ENCODE measurements around the gene BCL7C. TPM values are rescaled to one million over a fixed set of nuclear protein-coding genes. Genes with fewer than 3 reads are reported as not detected.
A peak's percentile ranks its signal among the peaks of the same experiment; 100 is the strongest.

Gene BCL7C
- total and polyA plus RNA-seq, 10 of the 15 experiments (the other 5 are each of a cell fraction or from before 2014, with no cell fraction given), result 1.1 to 30.5 (median 13.7) TPM

DNA sequence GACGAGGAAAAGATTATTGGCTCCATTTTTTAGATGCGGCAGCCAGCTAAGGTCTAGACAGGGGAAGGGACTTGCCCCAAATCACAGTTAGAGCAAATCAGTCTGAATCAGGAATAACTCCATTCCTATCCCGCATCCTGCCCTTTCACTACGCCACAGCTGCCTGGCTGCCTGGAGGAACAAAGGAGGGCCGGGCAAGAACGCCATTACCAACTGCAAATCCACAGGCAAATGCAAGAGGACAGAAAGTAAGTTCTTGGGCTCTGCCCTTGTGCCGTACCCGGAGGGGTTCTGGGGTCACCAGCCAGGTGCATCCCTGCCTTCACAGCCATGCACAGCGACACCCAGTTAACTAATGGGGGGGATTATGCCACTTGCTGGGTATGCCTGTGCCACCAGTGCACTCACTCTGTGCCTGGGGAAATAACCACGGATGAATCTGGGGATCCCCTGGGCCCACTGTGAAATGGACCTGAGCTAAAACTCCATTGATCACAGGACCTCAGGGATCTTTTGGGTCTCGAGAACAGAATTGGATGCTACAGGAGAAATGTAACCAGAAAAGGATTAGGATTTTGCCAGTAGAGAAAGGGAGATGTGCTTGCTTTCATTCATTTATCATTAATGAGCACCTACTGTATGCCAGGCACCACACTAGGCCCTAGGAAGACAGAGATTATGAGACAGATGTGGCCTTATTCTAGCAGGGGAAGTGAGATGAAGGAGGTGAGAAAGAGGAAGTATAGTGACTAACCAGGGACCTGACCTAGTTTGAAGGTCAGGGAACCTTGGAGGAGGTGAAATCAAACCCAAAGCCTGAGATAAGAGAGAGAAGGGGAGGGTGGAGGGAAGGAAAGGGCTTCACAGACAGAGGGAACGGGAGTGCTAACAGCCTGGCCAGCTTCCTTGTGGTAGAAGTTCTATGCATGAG lies 17.7 kb downstream of the BCL7C start (continued):
- TF ChIP-seq, protein P1, sequence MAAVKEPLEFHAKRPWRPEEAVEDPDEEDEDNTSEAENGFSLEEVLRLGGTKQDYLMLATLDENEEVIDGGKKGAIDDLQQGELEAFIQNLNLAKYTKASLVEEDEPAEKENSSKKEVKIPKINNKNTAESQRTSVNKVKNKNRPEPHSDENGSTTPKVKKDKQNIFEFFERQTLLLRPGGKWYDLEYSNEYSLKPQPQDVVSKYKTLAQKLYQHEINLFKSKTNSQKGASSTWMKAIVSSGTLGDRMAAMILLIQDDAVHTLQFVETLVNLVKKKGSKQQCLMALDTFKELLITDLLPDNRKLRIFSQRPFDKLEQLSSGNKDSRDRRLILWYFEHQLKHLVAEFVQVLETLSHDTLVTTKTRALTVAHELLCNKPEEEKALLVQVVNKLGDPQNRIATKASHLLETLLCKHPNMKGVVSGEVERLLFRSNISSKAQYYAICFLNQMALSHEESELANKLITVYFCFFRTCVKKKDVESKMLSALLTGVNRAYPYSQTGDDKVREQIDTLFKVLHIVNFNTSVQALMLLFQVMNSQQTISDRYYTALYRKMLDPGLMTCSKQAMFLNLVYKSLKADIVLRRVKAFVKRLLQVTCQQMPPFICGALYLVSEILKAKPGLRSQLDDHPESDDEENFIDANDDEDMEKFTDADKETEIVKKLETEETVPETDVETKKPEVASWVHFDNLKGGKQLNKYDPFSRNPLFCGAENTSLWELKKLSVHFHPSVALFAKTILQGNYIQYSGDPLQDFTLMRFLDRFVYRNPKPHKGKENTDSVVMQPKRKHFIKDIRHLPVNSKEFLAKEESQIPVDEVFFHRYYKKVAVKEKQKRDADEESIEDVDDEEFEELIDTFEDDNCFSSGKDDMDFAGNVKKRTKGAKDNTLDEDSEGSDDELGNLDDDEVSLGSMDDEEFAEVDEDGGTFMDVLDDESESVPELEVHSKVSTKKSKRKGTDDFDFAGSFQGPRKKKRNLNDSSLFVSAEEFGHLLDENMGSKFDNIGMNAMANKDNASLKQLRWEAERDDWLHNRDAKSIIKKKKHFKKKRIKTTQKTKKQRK (IDR thresholded peaks at IDR 0.05; ENCODE audit: low read depth, low read length), result no peak
- TF ChIP-seq ASH2L (IDR thresholded peaks at IDR 0.05; ENCODE audit: borderline replicate concordance, low read depth) (no peak), IKZF2 (IDR thresholded peaks at IDR 0.05) (peak; percentile 75 to 79), IKZF1 (conservative IDR thresholded peaks at IDR 0.05) (peak; percentile 77; the same call in 1 of the 2 replicates), TCF12 (IDR thresholded peaks at IDR 0.05; ENCODE audit: low read depth, low read length) (no peak), RUNX3 (IDR thresholded peaks at IDR 0.05; ENCODE audit: low read length) (peak; percentile 42; the same call in 1 of the 2 replicates), DPF2 (IDR thresholded peaks at IDR 0.05) (peak; percentile 79), SMARCA5 (IDR thresholded peaks at IDR 0.05) (peak; percentile 62; the same call in 1 of the 2 replicates), EED (IDR thresholded peaks at IDR 0.05; ENCODE audit: low read depth) (peak; percentile 57; the same call in 1 of the 2 replicates), PML (IDR thresholded peaks at IDR 0.05; ENCODE audit: low read length) (0 out of 2 replicates have a peak, but pooled peaks have one; percentile 46), NR2F1 (conservative IDR thresholded peaks at IDR 0.05) (peak; percentile 94), ESRRA (IDR thresholded peaks at IDR 0.05; ENCODE audit: low read length) (peak; percentile 98), WRNIP1 (IDR thresholded peaks at IDR 0.05; ENCODE audit: borderline replicate concordance, low read depth, low read length) (peak; percentile 56; the same call in 1 of the 2 replicates), NFIC (IDR thresholded peaks at IDR 0.05; ENCODE audit: low read depth, low read length) (0 out of 2 replicates have a peak, but pooled peaks have one; percentile 55), POLR2AphosphoS5 (IDR thresholded peaks at IDR 0.05; ENCODE audit: low read length) (peak; percentile 65), NBN (IDR thresholded peaks at IDR 0.05) (peak; percentile 84), MEF2A (IDR thresholded peaks at IDR 0.05; ENCODE audit: insufficient read depth, low read depth, low read length) (peak; percentile 30; the same call in 1 of the 2 replicates), HDGF (IDR thresholded peaks at IDR 0.05) (peak; percentile 80), POLR2AphosphoS2 (IDR thresholded peaks at IDR 0.05; ENCODE audit: low read depth, low read length) (no peak), LARP7 (IDR thresholded peaks at IDR 0.05) (peak; percentile 68; the same call in 1 of the 2 replicates), NR2C1 (IDR thresholded peaks at IDR 0.05) (0 out of 2 replicates have a peak, but pooled peaks have one; percentile 28), ZSCAN29 (IDR thresholded peaks at IDR 0.05) (no peak), FOXM1 (IDR thresholded peaks at IDR 0.05; ENCODE audit: low read depth, low read length) (0 out of 2 replicates have a peak, but pooled peaks have one; percentile 14)
- TF ChIP-seq, protein P2, sequence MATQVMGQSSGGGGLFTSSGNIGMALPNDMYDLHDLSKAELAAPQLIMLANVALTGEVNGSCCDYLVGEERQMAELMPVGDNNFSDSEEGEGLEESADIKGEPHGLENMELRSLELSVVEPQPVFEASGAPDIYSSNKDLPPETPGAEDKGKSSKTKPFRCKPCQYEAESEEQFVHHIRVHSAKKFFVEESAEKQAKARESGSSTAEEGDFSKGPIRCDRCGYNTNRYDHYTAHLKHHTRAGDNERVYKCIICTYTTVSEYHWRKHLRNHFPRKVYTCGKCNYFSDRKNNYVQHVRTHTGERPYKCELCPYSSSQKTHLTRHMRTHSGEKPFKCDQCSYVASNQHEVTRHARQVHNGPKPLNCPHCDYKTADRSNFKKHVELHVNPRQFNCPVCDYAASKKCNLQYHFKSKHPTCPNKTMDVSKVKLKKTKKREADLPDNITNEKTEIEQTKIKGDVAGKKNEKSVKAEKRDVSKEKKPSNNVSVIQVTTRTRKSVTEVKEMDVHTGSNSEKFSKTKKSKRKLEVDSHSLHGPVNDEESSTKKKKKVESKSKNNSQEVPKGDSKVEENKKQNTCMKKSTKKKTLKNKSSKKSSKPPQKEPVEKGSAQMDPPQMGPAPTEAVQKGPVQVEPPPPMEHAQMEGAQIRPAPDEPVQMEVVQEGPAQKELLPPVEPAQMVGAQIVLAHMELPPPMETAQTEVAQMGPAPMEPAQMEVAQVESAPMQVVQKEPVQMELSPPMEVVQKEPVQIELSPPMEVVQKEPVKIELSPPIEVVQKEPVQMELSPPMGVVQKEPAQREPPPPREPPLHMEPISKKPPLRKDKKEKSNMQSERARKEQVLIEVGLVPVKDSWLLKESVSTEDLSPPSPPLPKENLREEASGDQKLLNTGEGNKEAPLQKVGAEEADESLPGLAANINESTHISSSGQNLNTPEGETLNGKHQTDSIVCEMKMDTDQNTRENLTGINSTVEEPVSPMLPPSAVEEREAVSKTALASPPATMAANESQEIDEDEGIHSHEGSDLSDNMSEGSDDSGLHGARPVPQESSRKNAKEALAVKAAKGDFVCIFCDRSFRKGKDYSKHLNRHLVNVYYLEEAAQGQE (IDR thresholded peaks at IDR 0.05; ENCODE audit: low read depth, low read length), result no peak
- TF ChIP-seq, protein P3, sequence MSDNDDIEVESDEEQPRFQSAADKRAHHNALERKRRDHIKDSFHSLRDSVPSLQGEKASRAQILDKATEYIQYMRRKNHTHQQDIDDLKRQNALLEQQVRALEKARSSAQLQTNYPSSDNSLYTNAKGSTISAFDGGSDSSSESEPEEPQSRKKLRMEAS (IDR thresholded peaks at IDR 0.05; ENCODE audit: low read depth, low read length), result no peak

Measured in GM12878 (cell line).